T-helper 1 cell (primary cell): Measurements from ENCODE around the gene GLIS1.

Experiments
- DNase-seq, 5 donors: peaks; one replicate each; pipeline ENCODE4 v3.0.0-alpha.2; 2012 to 2020

The GLIS1 gene

DNA sequence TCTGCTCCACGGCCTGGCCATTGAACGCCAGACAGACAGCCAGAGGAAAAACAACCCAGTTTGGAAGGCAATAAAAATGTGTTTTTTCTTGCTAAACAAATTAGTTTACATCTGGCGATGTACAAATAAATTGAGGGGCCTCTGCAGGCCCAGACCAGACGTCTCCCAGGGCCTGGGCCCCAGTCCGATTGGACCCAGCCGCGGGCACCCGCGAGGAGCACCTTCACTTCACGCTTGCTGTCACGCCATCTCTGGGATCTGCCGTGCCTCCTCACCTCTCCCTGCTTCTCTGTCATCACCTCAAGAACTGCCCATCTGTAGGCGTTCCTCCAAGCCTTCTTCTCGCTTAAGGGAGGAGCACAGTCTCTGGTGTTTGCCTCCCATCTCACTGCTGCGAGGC lies 61.5 kb downstream of the GLIS1 start:
- DNase-seq = no peak

DNA sequence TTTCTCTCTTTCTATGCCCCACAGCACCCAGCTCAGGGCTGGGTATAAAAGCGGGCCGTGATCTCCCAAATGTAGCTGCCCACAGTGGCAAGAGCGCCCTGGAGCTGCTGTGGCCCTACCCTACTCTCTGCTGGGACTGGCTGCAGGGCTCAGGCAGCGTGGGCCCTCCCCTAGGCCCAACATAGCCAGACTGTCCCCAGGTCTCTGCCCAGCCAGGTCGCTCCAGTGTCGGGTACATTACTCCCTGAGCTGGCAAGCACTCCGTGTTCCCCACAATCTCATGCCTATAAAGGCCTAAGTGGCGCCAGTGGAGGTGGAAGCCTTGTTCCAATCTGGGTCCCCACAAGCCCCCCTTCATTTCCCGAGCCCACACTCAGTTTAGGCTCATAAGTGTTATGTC lies 66.2 kb downstream of the GLIS1 start:
- DNase-seq = no peak

DNA sequence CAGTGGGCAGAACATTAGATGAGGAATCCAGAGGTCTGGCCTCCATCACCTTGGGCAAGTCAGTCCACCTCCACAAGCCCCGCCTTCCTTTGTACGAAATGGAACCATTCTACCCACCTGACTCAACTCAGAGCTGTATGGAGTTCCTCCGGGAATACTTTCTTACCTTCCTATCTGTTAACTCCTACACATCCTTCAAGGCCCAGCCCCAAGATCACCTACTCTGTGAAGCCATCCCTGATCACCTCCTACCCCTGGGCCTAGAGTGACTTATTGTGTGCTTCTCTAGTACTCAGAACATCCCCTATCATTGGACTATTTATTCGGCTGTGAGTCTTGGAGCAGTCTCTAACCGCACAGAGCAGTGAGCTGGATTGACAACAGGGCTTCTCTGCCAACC lies 66.7 kb downstream of the GLIS1 start:
- DNase-seq = no peak

DNA sequence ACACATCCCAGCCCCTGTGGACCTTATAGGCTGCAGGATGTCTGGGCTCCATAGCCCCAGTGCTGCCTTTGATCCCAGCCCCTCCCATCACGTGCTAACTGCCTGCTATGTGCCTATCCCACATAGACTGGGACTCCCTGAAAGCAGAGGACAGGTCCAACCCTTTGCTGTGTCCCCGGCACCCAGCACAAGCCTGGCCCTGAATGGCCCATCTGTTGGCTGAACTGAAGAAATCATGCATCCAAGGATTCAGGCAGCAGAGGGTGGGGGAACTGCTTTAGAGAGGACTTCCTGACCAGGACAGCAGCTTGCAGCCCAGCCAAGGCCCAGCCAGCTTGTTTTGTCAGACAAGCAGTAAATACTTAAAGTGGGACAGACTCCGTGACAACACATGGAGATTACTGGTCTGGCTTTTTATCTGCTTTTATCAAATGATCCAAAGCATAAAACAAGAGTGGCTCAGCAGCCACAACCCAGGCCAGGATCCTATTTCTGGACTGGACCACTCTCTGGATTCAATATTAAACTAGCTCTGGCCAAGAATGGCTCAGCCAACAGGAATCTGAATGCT lies 69.3 kb downstream of the GLIS1 start:
- DNase-seq = no peak

DNA sequence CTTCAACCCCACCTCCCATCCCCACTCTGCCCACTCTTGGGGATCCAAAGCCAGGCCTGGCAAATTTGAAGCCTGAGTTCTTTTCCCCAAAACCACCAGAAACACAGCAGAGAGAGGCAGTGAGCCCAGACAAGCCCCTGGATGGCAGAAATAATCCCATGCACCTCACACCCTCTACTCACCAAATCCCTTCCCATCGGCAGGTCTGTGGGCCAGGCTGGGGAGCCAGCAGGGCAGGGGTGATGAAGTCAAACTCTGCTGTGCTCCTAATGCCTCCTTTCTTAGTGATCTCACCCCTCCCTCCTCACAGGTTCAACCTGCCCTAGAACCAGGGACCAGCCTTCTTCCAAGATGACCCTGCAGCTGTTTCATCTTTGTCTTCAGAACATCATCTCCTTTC lies 72.4 kb downstream of the GLIS1 start:
- no peak for DNase-seq

DNA sequence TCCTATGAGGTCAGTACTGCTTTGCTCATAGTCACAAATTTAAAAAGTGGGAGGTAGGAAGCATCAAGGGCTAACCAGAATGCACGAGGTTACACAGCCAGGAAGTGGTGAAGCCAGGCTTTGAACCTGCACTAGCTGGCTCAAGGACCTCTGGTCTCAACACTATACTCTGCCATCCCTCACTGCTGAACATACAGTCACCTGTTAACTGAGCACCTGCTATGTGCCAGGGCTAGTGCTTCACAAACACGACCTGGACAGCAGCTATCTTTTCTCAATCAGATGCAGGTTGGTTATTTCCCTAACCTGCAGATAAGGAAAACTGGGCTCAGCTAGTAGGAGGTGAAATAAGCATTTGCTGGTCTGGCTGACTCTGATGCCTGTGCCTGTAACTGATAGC lies 73.0 kb downstream of the GLIS1 start:
- DNase-seq = no peak

DNA sequence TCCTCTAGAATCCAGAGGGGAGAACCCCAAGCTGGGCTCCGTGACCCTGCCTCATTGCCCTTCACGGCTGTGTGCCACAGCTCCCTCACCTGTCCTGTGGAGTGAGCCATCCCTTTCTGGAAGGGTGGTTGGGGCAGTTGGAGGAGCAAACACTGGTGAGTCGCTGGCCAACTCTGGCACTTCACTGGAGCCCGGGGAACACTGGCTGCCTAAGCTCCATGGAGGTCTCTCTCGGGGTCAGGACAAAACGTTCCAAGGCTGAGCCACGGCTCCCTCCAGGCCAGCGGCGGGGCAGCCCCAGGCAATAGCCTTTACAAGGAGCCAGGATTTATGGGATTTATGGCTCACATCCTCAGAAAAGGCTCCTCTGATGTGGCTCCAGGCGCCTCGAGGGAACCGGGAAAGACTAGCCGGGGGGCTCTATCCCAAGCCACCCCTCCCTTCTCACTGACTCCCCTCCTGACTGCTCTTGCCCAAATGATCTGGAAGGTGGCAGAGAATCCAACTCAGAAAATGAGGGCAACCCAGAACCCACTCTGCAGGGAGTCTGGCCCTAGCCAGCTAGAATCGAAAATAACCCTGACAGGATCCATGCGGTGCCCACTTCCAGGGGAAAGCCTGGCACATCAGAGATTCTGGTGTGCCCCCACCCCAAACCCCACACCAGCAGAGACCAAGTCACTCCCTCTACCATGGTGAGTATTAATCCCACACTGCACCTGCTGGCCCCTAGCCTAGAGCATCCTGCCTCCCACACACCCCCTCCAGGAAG lies 75.2 kb downstream of the GLIS1 start:
- DNase-seq = no peak

DNA sequence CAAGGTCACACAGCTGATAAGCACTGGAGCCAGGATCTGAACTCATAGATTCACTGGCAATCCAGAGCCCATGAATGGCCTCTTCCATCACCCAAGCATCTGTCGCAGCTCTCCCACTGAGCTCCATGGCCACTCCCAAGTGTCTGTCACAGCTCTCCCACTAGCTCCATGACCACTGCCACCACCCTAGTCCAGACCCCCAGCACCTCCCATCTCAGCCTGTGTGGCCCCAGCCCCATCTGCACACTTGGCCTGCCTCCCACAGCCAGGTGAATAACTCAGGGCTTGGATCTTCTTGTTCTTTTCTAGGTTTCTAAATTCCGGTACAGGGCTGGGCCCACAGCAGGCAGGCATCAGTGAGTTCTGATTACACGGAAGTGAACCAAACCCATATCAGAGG lies 76.0 kb downstream of the GLIS1 start:
- no peak for DNase-seq

DNA sequence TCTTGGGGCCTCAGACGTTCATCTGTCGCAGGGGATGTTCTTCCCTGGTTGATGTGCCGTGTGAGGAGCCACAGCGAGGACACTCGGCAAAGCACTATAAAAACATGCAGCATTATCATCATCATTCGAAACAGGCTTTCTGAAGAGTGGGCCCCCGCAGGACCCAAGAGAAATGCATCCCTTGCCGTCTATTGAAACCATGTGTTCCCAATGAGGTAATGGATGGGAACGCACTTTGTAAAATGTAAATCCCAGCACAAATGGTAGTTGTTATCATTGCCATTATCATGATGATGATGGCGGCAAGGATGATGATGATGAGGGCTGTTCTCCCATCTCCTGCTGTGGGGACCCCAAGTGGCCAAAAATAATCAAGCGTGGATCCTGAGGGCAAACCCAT lies 76.8 kb downstream of the GLIS1 start:
- DNase-seq = no peak

DNA sequence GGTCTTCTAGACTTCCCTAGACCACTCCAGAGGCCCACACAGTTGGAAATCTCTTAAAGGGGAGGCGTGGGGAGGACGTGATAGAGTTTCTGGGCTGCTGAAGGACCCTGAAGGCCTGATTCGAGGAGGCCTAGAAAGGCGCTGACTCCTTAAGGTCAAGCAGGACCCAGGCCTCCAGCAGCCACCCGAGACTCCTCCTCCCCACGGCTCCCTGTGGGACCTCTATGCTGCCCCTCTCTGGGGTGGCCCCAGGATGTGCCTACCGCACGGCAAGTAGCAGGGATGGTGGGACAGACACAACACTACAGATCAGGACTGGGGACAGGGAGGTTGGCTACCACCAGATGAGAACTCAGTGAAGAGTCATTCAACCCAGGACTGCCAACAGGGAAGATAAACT lies 77.5 kb downstream of the GLIS1 start:
- no peak for DNase-seq

DNA sequence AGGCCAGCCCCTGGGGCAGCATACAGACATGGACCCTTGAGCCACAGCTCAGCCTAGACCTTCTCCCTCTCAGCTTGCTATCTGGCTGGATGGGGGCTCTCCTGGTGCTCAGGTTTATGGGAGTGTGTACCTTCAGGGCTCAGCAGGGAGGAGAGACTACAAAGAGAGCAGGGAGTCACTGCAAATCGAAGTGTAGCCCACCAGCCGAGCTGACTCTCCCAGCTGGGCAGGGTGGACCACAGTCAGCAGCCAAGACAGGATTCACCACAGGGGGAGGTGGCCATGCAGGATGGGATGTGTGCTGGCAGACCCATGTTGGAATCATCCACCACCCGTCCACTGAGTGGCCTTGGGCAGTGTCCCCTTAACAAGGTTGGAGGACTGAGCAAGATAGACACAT lies 78.3 kb downstream of the GLIS1 start:
- DNase-seq = no peak

DNA sequence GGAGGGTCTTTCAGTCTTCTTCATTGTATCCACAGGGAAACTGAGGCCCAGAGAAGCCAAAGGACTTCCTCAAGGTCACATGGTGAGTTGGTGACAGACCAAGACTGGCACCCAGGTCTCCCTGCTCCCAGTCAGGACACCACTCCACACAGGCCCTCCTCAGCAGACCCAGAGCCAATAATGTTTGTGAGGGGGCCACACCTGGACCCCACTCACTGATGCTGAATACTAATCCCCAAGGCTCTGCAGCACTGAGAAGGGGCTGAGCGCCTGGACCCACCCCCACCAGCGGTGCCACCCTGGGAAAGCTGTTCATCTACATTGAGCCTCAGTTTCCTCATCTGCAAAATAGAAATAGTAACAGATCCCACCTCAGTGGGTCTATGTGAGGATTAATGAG lies 79.5 kb downstream of the GLIS1 start:
- no peak for DNase-seq

DNA sequence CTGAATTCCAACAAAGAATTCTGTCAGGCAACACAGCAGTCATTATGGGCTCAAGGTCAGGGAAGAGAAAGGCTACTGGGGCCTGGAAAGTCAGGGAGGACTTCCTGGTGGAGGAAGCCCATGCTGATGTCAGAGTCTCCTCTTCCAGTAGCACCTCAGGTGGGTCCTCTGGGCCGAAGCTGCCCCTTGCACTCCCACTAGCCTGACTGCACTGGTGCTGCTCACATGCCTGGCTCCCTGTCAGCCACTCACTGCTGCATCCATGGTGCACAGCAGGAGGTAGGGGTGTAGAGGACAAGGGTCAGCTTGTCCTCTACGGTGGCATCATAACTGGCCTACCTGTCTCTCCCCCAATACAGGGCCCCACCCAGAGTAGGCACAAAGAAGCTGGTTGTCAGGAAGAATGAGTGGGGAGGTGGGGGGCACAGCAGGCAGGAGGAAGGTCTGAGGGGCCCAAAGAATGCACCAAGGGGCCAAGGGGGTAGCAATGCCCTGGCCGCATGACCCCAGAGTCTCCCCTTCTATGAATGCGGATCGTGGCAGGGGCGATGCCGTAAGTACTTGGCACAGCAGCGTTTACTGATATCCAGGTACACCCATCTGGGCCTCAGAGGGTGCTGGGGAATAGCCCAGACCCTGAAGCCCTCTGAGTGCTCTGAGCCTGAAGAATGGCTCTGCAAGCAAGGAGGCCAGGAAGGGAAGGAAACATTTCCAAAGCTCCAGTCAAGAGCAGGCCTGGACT lies 80.3 kb downstream of the GLIS1 start:
- DNase-seq = no peak

DNA sequence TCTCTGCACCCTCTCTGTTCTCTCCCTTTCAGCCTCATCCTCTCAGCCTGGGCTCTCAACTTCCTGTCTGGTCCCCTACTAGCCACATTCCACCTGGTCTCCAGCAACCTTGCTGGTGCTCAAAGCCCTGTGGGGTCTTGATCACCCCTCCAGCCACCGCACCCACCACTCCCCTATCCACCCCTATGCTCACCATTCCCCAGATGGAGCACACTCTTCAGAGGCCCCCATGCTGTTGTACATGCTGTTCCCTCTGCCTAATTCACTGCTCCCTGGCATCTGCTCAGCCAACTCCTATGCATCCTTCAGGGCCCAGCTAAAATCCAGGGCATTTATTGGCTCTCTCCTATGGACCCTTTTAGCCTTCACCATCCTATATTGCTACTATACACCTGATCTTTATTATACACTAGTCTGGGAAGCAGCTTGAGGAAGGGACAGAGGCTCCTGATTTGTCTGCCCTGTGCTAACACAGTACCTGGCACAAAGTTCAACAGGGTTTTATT lies 81.0 kb downstream of the GLIS1 start:
- DNase-seq = no peak

DNA sequence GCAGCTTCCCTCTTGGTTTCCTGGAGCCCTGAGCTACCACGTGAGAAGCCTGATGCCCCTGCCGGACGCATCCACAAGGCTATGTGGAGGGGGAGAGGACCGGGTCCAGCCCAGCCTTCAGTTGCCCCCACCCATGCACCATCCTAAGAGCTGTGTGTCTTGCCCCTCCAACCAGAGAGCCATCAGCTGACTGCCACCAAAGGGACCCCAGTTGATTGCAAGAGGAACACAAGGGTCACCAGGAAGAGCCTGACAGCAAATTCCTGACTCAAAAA lies 81.5 kb downstream of the GLIS1 start:
- DNase-seq = no peak

DNA sequence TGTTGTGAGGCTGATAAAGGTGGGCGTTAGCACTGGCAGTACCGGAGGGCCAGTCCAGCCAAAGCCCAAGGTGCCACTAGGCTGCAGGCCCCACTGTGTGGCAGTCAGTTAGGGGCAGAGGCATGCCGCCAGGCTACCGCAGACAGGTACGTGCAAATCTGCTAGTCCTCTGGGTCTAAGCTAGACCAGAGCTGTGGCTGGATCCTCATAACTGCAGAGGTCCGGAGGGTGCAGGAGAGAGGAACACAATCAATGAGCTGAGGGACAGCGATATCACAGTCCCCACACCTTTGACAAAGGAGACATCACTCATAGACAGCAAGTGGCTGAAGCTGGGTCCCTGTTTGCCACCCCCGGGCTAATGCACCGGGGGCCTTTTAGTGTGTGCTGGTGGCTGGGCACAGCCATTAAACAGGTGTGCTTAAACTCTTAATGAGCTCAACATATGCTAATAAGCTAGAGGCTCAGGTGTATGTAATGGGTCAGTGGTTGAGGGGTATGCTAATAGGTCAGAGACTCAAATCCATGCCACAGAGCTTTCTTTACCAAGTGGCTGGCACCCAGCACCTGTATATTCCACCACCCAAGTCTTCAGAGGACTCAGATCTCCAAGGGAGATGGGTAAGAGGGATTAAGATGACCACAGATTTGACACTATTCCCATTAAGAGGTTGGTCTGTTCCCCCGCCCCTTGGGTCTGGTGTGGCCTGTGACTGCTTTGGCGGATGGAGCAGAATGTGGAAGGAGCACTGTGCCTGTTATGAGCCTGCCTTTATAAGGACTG lies 82.0 kb downstream of the GLIS1 start:
- no peak for DNase-seq

DNA sequence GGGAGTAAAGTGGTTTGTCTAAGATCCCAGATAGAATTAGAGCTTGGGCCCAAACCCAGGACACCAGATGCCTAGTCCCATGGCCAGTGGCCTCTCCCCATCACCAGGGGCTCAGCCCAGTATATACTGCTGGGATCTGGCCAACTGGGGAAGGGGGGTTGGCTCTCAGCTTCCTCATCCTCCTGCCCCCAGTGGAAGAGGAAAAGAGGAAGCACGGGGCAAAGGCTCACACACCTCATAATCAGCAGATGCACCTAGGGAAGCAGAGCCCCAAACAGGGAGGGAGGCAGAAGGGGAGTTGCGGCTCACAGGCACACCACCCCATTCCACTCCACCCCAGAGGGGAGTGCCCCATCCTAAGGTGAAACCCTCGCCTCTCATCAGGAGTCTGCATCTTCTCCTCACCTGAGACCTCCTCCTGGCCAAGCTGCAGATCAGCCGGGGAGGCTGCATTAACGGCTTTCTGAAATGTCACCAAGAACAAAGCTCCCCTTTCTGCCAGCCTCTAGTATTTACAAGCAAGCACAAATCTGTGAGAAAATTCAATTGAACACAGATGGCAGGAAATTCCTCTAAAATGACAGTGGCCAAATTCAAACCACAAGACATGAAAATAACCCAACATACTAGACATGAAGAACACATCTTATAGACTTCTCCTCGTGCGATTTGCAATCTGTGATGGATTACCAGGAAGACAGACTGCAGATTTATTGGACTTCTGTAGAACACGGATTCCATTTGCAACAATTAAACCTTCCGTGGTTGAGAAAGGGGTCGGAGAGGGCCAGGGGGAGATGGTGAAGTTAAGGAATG lies 82.8 kb downstream of the GLIS1 start:
- no peak for DNase-seq

DNA sequence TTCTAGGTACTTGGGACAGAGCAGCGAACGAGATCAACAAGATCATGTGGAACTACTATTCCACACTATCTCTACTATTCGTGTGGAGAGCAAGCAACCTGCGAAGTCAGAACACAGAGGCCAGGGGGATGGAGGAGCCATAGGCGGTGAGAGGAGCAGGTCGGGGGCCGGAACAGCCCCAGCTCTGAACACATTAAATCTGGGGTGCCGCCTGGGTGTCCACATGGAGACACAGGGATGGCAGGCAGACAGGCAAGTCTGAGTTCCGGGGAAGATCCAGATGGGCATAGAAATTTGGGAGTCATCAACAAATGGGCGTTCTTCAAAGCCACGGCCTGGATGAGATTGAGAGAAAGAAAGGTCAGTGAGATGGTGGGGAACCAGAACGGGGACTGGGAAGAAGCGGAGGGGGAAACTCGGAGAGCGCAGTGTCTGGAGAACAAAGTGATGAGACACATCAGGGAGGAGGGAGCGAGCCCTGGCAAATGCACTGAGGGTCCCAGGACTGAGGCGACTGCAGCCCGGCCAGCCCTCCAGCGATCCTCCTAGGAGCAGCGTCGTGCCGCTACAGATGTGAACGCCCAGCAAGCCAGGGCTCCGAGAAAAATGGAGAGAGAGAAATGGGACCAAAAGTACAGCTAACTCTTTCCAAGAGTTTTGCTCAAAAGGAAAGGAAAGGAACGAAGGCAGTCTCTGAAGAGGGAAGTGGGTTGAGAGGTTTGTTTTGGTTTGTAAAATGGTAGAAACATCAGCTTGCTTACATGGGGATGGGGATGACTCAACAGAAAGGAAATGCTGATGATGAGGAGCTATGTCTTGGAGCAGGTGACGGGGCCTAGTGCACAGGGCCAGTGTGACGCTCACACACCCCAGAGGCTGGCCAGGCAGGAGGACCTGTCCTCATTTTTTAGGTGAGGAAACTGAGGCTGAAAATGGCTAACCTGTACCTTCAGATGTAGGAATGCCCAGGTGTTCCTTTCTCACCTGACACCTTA lies 84.5 kb downstream of the GLIS1 start:
- no peak for DNase-seq

DNA sequence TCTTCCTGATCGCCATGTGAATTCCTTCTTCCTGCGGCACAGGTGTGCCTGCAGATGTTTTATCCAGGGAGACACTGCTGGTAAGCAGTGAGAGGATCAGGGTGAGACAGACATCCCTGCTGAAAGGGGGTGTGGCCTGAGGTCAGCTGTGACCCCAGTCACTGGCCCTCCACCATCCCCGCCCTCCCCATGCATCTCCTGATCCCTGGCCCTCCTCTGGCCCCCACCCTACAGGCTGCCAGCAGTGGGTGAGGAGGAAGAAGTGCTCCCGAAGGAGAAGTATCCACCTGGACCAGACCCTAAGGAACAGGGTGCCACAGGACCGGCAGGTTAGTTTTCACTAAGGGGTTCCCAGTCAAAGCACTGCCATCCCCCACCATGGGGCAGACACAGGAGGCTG lies 85.3 kb downstream of the GLIS1 start:
- no peak for DNase-seq

DNA sequence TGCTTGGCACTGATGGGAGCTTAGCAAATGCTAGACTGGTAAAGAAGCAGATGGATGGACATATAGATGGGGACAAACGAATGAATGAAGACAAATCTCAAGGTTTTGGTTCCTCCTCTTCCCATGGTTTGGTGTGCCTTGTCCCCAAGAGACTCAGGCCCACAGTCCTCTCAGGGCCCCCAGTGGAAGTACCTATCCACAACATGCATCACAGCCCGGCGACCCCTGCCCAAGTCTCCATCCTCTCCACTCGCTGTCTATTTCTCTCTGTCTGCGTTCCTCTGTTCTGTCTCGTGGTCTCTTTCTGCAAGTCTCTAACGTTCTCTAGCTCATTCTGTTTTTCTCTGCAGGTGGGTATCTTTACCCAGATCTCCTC lies 85.8 kb downstream of the GLIS1 start:
- DNase-seq = no peak

DNA sequence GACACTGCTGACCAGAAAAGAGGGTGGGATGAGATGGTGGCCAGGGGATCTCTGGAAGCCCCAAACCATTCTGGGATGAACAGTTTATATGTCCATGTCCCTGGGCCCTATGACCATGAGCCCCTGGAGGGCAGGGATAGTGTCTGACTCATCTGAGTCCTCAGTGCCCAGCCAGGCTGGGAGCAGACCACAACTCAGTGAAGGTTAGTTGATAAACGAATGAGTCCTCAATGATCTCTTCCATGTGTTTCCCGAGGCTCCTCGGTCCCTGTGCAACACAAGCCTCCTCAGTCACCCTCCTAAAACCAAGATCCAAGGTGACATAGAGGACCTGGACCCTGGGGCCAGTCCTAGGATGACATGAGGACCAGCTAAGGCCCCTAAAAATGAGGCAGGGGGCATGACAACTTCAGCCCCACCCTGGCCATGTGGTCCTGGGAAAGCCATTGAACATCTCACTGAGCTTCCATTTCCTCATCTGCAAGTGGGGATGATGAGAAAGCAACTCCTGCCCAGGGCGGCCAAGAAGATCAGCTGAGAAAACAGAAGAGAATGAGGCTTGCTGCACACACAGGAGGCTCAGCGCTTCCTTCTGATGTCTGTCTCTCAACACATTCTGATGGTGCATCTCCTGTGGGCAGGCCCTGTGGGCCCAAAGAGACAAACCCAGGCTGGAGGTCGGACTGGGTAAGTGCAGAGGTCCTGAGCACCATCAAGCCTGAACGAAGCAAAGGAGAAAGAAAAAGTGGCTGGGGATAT lies 86.3 kb downstream of the GLIS1 start:
- no peak for DNase-seq
